ENCODE measurements around the gene GNPTAB.

The GNPTAB gene

GRCh38 chr12:101782273-101782731, 48.5 kb downstream of the GNPTAB start:
- TF ChIP-seq, protein P1, sequence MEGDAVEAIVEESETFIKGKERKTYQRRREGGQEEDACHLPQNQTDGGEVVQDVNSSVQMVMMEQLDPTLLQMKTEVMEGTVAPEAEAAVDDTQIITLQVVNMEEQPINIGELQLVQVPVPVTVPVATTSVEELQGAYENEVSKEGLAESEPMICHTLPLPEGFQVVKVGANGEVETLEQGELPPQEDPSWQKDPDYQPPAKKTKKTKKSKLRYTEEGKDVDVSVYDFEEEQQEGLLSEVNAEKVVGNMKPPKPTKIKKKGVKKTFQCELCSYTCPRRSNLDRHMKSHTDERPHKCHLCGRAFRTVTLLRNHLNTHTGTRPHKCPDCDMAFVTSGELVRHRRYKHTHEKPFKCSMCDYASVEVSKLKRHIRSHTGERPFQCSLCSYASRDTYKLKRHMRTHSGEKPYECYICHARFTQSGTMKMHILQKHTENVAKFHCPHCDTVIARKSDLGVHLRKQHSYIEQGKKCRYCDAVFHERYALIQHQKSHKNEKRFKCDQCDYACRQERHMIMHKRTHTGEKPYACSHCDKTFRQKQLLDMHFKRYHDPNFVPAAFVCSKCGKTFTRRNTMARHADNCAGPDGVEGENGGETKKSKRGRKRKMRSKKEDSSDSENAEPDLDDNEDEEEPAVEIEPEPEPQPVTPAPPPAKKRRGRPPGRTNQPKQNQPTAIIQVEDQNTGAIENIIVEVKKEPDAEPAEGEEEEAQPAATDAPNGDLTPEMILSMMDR (IDR thresholded peaks at IDR 0.05): no peak

DNA sequence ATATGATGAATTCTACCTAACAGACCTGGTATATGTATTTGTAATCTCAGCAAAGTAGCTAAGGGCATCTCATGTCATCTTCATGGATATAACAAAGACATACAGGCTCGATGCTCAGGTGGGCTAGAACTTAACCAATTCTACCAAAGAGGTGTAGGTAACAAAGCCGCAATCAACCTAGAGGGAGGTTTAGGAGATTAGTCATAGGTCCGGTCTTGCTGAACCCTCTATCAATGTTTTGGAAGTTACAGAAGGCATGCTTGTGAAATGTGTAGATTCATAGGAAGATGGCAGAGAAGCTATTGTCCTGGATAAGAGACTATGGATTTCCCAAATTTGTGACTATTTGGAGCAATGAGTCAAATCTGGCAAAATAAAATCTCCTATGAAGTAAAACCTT, 48.9 kb downstream of the GNPTAB start:
- Histone ChIP-seq H3K9me3 (ENCODE audit: control insufficient read depth, low read length) (no peaks in the 10 kb centered on the region), H2AFZ (no peak overlapping the region), H3K27me3 (ENCODE audit: control insufficient read depth, insufficient read depth, low read length) (no peaks in the 10 kb centered on the region), H3K4me2 (ENCODE audit: low read length) (no peak overlapping the region), H3K36me3 (ENCODE audit: control insufficient read depth, insufficient read depth, low read length) (no peaks in the 10 kb centered on the region), H3K9ac (no peak overlapping the region), H3K4me3 (ENCODE audit: low read depth, low read length) (no peak overlapping the region), H3K79me2 (no peaks in the 10 kb centered on the region), H3K4me1 (peaks cover 10% of the 10 kb centered on the region), H3K27ac (no peak overlapping the region)
- TF ChIP-seq, protein P1 (IDR thresholded peaks at IDR 0.05): no peak

More at GRCh38 chr12:101782273-101782731, 48.5 kb downstream of the GNPTAB start:
- H3K27me3 ChIP-seq (ENCODE audit: control insufficient read depth, insufficient read depth, low read length): no peaks in the 10 kb centered on the region
- H3K36me3 ChIP-seq (ENCODE audit: control insufficient read depth, insufficient read depth, low read length): no peaks in the 10 kb centered on the region
- H3K9me3 ChIP-seq (ENCODE audit: control insufficient read depth, low read length): no peaks in the 10 kb centered on the region
- H3K9ac ChIP-seq: no peak overlapping the region
- H3K27ac ChIP-seq: no peak overlapping the region
- H3K4me1 ChIP-seq: peaks cover 9% of the 10 kb centered on the region
- H3K79me2 ChIP-seq: no peaks in the 10 kb centered on the region
- no peak overlapping the region for H3K4me3 ChIP-seq (ENCODE audit: low read depth, low read length)
- no peak overlapping the region for H2AFZ ChIP-seq
- no peak overlapping the region for H3K4me2 ChIP-seq (ENCODE audit: low read length)

- TF ChIP-seq, protein P1 (IDR thresholded peaks at IDR 0.05): no peak
- Histone ChIP-seq H3K27me3 (ENCODE audit: control insufficient read depth, insufficient read depth, low read length) (no peaks in the 10 kb centered on the region), H3K27ac (no peak overlapping the region), H3K4me3 (ENCODE audit: low read depth, low read length) (no peak overlapping the region), H3K4me2 (ENCODE audit: low read length) (no peak overlapping the region), H3K79me2 (no peaks in the 10 kb centered on the region), H3K36me3 (ENCODE audit: control insufficient read depth, insufficient read depth, low read length) (no peaks in the 10 kb centered on the region), H2AFZ (no peak overlapping the region), H3K4me1 (peaks cover 10% of the 10 kb centered on the region), H3K9ac (no peak overlapping the region), H3K9me3 (ENCODE audit: control insufficient read depth, low read length) (no peaks in the 10 kb centered on the region)
Observed at GRCh38 chr12:101780599-101780998, 50.2 kb downstream of the GNPTAB start.

- H3K27ac ChIP-seq: no peak overlapping the region
- H3K9ac ChIP-seq: no peak overlapping the region
- no peak overlapping the region for H3K4me3 ChIP-seq (ENCODE audit: low read depth, low read length)
- H3K4me1 ChIP-seq: peaks cover 10% of the 10 kb centered on the region
- H3K27me3 ChIP-seq (ENCODE audit: control insufficient read depth, insufficient read depth, low read length): no peaks in the 10 kb centered on the region
- no peak overlapping the region for H3K4me2 ChIP-seq (ENCODE audit: low read length)
- H3K79me2 ChIP-seq: no peaks in the 10 kb centered on the region
- no peaks in the 10 kb centered on the region for H3K9me3 ChIP-seq (ENCODE audit: control insufficient read depth, low read length)
- no peaks in the 10 kb centered on the region for H3K36me3 ChIP-seq (ENCODE audit: control insufficient read depth, insufficient read depth, low read length)
- no peak overlapping the region for H2AFZ ChIP-seq
- TF ChIP-seq, protein P1 (IDR thresholded peaks at IDR 0.05): no peak
Observed at GRCh38 chr12:101779626-101780025, 51.1 kb downstream of the GNPTAB start.

GRCh38 chr12:101779200-101779599, 51.6 kb downstream of the GNPTAB start:
- Histone ChIP-seq H3K9me3 (ENCODE audit: control insufficient read depth, low read length) (no peaks in the 10 kb centered on the region), H3K27me3 (ENCODE audit: control insufficient read depth, insufficient read depth, low read length) (no peaks in the 10 kb centered on the region), H3K36me3 (ENCODE audit: control insufficient read depth, insufficient read depth, low read length) (no peaks in the 10 kb centered on the region), H3K9ac (no peak overlapping the region), H3K27ac (no peak overlapping the region), H3K4me2 (ENCODE audit: low read length) (no peak overlapping the region), H3K4me3 (ENCODE audit: low read depth, low read length) (no peak overlapping the region), H3K4me1 (peaks cover 10% of the 10 kb centered on the region), H2AFZ (no peak overlapping the region), H3K79me2 (no peaks in the 10 kb centered on the region)
- TF ChIP-seq, protein P1 (IDR thresholded peaks at IDR 0.05): no peak
